Heart left ventricle (tissue), 13 donors: ENCODE data around the gene C11orf54.

Experiments used
- CTCF ChIP-seq, 12 donors: fragments of 200-600 bp; sonication (generic) in 4 of 12; IDR thresholded peaks; one replicate each; pipeline versions ENCODE4 v1.5.0 to v1.8.0; 2018 to 2022; ENCODE audit warnings: antibody characterized with exemption in 12 of 12, mild to moderate bottlenecking in 5 of 12
- POLR2A ChIP-seq, 2 donors: fragments of 450-650 bp; IDR thresholded peaks; one replicate each; pipeline ENCODE4 v1.6.1; 2017; ENCODE audit warnings: antibody characterized with exemption in 2 of 2, mild to moderate bottlenecking in 2 of 2, moderate library complexity in 2 of 2
- donor health status: ischemic (EF 13 %, LVEDD 7.1; RV severe dilation, severe dysfunction).
- donor health status: DM: no; HTN: yes; CAD: no.
- donor health status: DM: no; HTN: no; CAD: no.
- donor health status: ischemic (EF 25% LVEDD 6.9; RV normal size, moderate dysfunction).
- donor health status: ischemic (EF 25% LVEDD 5.7; RV mildly dilated, moderate dysfunction).
- donor health status: ischemic (EF 35%, LVEDD 5.7; RV mildly dilated, moderate dysfunction).
- donor health status: nonischemic (EF 11% LVEDD 7.7; RV severe dilation, severe dysfunction).
- donor health status: DM: yes; HTN: yes; CAD: no.
- donor health status: PGD.
- donor health status: ischemic (EF 29% LVEDD 5.4; RV normal size, mild dysfunction).
- donor health status: nonischemic (EF 23%, LVEDD 6.1; RV moderate dilation, normal function).

GRCh38 chr11:93741094-93741881, at the start of gene C11orf54, which contains the start of gene TAF1D:
- TF ChIP-seq POLR2A (IDR thresholded peaks at IDR 0.05) (peak in 1 of 2 donors; percentile 83), CTCF (IDR thresholded peaks at IDR 0.05) (peak in 4 of 12 donors; percentile 6 to 31 (median 12))
